Ectodermal cell (in vitro differentiated cells): ENCODE measurements around the gene AUTS2.

Experiments
- H3K27ac ChIP-seq: 2 replicates; pipeline ENCODE4 v1.7.0; 2013; ENCODE audit warnings: mild to moderate bottlenecking, low read depth, low read length; ENCODE audit not compliant: insufficient read depth, poor library complexity, severe bottlenecking
- H3K27me3 ChIP-seq: 2 replicates; pipeline ENCODE4 v1.7.0; 2013; ENCODE audit warnings: mild to moderate bottlenecking, low read length; ENCODE audit not compliant: insufficient read depth, control insufficient read depth, poor library complexity, severe bottlenecking
- H3K36me3 ChIP-seq: one replicate; pipeline ENCODE4 v1.7.0; 2013; ENCODE audit warnings: low read length; ENCODE audit not compliant: control insufficient read depth, insufficient read depth
- H3K4me1 ChIP-seq: one replicate; pipeline ENCODE4 v1.7.0; 2013; ENCODE audit warnings: low read length; ENCODE audit not compliant: control insufficient read depth, insufficient read depth
- H3K4me3 ChIP-seq: 2 replicates; pipeline ENCODE4 v1.7.0; 2013; ENCODE audit warnings: low read depth, low read length, control low read depth; ENCODE audit not compliant: insufficient read depth
- H3K9me3 ChIP-seq: 2 replicates; pipeline ENCODE4 v1.7.0; 2013; ENCODE audit warnings: mild to moderate bottlenecking, low read length, moderate library complexity; ENCODE audit not compliant: control insufficient read depth
- whole genome bisulfite sequencing, 2 experiments: methylation state at CpG; one replicate each; pipeline ENCODE4 v1.1.7; 2013; ENCODE audit warnings: missing lambda C conversion rate in 2 of 2; 5-methylcytosine and 5-hydroxymethylcytosine counted together

AUTS2 gene

GRCh38 chr7:69622014-69622835 is 23.9 kb downstream of the AUTS2 start:
- H3K9me3 ChIP-seq, result no peaks in the 10 kb centered on the region
- no peaks in the 10 kb centered on the region for H3K36me3 ChIP-seq
- peaks cover 92% of the 10 kb centered on the region for H3K27me3 ChIP-seq
- no peak overlapping the region for H3K27ac ChIP-seq
- peaks cover 30% of the 10 kb centered on the region for H3K4me1 ChIP-seq
- no peak overlapping the region for H3K4me3 ChIP-seq
- 2 to 4% methylated on average over 2 of the region's 2 CpGs for WGBS, 2 experiments

GRCh38 chr7:69622960-69623359 is 24.7 kb downstream of the AUTS2 start:
- H3K36me3 ChIP-seq, result no peaks in the 10 kb centered on the region
- peaks cover 23% of the 10 kb centered on the region for H3K4me1 ChIP-seq
- no peak overlapping the region for H3K4me3 ChIP-seq
- H3K27ac ChIP-seq, result no peak overlapping the region
- WGBS, 2 experiments, result 86 to 93% methylated on average over 3 of the region's 3 CpGs
- no peaks in the 10 kb centered on the region for H3K9me3 ChIP-seq
- H3K27me3 ChIP-seq, result peaks cover 91% of the 10 kb centered on the region

GRCh38 chr7:69624435-69625230 is 26.4 kb downstream of the AUTS2 start:
- H3K27ac ChIP-seq, result no peak overlapping the region
- WGBS, 2 experiments, result 79 to 81% methylated on average over 8 of the region's 8 CpGs

GRCh38 chr7:69625238-69625637 is 27.0 kb downstream of the AUTS2 start:
- H3K9me3 ChIP-seq, result no peaks in the 10 kb centered on the region
- no peak overlapping the region for H3K4me3 ChIP-seq
- H3K36me3 ChIP-seq, result no peaks in the 10 kb centered on the region
- H3K27me3 ChIP-seq, result peaks cover 79% of the 10 kb centered on the region
- WGBS, 2 experiments, result 69% methylated on average over 5 of the region's 6 CpGs
- no peak overlapping the region for H3K27ac ChIP-seq
- peaks cover 13% of the 10 kb centered on the region for H3K4me1 ChIP-seq

More at GRCh38 chr7:69624435-69625230, 26.4 kb downstream of the AUTS2 start:
- Histone ChIP-seq H3K9me3 (no peaks in the 10 kb centered on the region), H3K36me3 (no peaks in the 10 kb centered on the region), H3K4me3 (no peak overlapping the region), H3K4me1 (peaks cover 18% of the 10 kb centered on the region), H3K27me3 (peaks cover 85% of the 10 kb centered on the region)

GRCh38 chr7:69625798-69626197 is 27.5 kb downstream of the AUTS2 start:
- no peaks in the 10 kb centered on the region for H3K9me3 ChIP-seq
- peaks cover 19% of the 10 kb centered on the region for H3K4me1 ChIP-seq
- peaks cover 73% of the 10 kb centered on the region for H3K27me3 ChIP-seq
- H3K36me3 ChIP-seq, result no peaks in the 10 kb centered on the region
- 72 to 77% methylated on average over 2 of the region's 2 CpGs for WGBS, 2 experiments
- no peak overlapping the region for H3K27ac ChIP-seq
- H3K4me3 ChIP-seq, result no peak overlapping the region

- H3K36me3 ChIP-seq, result no peaks in the 10 kb centered on the region
- no peak overlapping the region for H3K27ac ChIP-seq
- no peak overlapping the region for H3K4me3 ChIP-seq
- H3K27me3 ChIP-seq, result peaks cover 29% of the 10 kb centered on the region
- H3K4me1 ChIP-seq, result peaks cover 6% of the 10 kb centered on the region
- WGBS, 2 experiments, result 48 to 66% methylated on average over 5 of the region's 5 CpGs
- no peaks in the 10 kb centered on the region for H3K9me3 ChIP-seq
Observed at GRCh38 chr7:69630292-69630691, 32.0 kb downstream of the AUTS2 start.

- Histone ChIP-seq H3K4me3 (no peak overlapping the region), H3K4me1 (peaks cover 6% of the 10 kb centered on the region), H3K27ac (no peak overlapping the region), H3K36me3 (no peaks in the 10 kb centered on the region), H3K9me3 (no peaks in the 10 kb centered on the region), H3K27me3 (peaks cover 21% of the 10 kb centered on the region)
- 90 to 94% methylated on average over 2 to 3 of the region's 3 CpGs for WGBS, 2 experiments
Observed at GRCh38 chr7:69631131-69631530, 32.9 kb downstream of the AUTS2 start.

GRCh38 chr7:69632280-69632679 is 34.0 kb downstream of the AUTS2 start:
- no peak overlapping the region for H3K27ac ChIP-seq

GRCh38 chr7:69633122-69633831 is 35.0 kb downstream of the AUTS2 start:
- Histone ChIP-seq H3K27me3 (peaks cover 10% of the 10 kb centered on the region), H3K27ac (no peak overlapping the region), H3K9me3 (no peaks in the 10 kb centered on the region), H3K4me3 (no peak overlapping the region), H3K4me1 (peaks cover 6% of the 10 kb centered on the region), H3K36me3 (no peaks in the 10 kb centered on the region)
- WGBS, 2 experiments, result 100% methylated on average over 2 of the region's 2 CpGs; no CpG with 5 or more reads in 1 of the 2 experiments

More at GRCh38 chr7:69632280-69632679, 34.0 kb downstream of the AUTS2 start:
- Histone ChIP-seq H3K9me3 (no peaks in the 10 kb centered on the region), H3K4me1 (peaks cover 6% of the 10 kb centered on the region), H3K27me3 (peaks cover 16% of the 10 kb centered on the region), H3K36me3 (no peaks in the 10 kb centered on the region), H3K4me3 (no peak overlapping the region)
- WGBS, 2 experiments, result 72 to 84% methylated on average over 2 to 3 of the region's 3 CpGs
